ENCODE measurements around the gene FRZB.

DNA sequence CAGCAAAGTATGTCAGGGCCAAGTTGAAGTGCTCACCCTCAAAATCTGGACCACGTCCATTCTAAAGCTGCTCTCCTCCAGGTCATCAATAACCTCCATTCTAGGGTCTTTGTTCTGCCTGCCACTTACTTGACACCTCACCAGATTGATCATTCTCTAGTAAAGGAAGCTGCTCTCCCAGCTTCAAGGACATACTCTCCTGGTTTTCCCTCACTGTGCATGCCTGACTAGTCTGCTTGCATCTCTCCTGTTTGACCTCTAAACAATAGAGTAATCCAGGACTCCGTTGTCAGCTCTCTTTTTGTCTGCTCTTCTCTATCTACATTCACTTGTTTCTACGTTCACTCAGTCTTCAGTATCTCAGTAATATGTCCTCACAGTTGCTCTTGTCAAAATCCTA lies 59.1 kb downstream of the FRZB start:
- TF ChIP-seq, protein P1, sequence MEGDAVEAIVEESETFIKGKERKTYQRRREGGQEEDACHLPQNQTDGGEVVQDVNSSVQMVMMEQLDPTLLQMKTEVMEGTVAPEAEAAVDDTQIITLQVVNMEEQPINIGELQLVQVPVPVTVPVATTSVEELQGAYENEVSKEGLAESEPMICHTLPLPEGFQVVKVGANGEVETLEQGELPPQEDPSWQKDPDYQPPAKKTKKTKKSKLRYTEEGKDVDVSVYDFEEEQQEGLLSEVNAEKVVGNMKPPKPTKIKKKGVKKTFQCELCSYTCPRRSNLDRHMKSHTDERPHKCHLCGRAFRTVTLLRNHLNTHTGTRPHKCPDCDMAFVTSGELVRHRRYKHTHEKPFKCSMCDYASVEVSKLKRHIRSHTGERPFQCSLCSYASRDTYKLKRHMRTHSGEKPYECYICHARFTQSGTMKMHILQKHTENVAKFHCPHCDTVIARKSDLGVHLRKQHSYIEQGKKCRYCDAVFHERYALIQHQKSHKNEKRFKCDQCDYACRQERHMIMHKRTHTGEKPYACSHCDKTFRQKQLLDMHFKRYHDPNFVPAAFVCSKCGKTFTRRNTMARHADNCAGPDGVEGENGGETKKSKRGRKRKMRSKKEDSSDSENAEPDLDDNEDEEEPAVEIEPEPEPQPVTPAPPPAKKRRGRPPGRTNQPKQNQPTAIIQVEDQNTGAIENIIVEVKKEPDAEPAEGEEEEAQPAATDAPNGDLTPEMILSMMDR (IDR thresholded peaks at IDR 0.05): no peak
- TF ChIP-seq POLR2AphosphoS5 (IDR thresholded peaks at IDR 0.05; ENCODE audit: insufficient read depth in 1 of 2, low read depth in 1 of 2): no peak
